ENCODE data around the gene VSIG8. TPM values are rescaled to one million over a fixed set of nuclear protein-coding genes. Genes with fewer than 3 reads are reported as not detected.

The VSIG8 gene
- total and polyA plus RNA-seq, 2 of the 8 experiments (the other 6 are each of a cell fraction or from before 2014, with no cell fraction given) = not detected

DNA sequence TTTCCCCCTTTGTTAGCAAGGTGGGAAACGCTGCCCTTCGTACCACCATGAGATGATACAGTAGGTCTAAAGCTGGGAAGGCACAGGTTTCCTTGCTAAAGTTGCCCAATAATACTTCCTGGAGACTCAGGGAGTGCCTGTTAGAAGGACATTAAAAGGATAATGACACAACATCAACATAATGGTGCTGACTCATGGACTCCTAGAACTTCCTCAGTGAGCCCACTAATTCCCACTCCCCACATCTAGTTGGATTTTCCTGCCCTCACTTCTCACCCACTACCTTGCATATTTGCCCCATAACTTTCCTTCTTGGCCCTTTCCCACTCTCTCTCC is 20.0 kb upstream of the VSIG8 start (continued):
- TF ChIP-seq, protein P1, sequence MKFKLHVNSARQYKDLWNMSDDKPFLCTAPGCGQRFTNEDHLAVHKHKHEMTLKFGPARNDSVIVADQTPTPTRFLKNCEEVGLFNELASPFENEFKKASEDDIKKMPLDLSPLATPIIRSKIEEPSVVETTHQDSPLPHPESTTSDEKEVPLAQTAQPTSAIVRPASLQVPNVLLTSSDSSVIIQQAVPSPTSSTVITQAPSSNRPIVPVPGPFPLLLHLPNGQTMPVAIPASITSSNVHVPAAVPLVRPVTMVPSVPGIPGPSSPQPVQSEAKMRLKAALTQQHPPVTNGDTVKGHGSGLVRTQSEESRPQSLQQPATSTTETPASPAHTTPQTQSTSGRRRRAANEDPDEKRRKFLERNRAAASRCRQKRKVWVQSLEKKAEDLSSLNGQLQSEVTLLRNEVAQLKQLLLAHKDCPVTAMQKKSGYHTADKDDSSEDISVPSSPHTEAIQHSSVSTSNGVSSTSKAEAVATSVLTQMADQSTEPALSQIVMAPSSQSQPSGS (IDR thresholded peaks at IDR 0.05; ENCODE audit: low read length) = no peak
- TF ChIP-seq, protein P2, sequence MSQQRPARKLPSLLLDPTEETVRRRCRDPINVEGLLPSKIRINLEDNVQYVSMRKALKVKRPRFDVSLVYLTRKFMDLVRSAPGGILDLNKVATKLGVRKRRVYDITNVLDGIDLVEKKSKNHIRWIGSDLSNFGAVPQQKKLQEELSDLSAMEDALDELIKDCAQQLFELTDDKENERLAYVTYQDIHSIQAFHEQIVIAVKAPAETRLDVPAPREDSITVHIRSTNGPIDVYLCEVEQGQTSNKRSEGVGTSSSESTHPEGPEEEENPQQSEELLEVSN (IDR thresholded peaks at IDR 0.05) = no peak
